MM.1S (cell line): ENCODE data around the gene BRME1.

Source experiments
- CTCF ChIP-seq: fragments of 300-600 bp; sonication (generic); IDR thresholded peaks from 2 replicates; pipeline ENCODE4 v1.5.1; 2016; ENCODE audit warnings: antibody characterized with exemption, low read length, mixed read lengths
- EZH2 ChIP-seq: fragments of 300-600 bp; sonication (generic); optimal IDR thresholded peaks from 2 replicates; pipeline ENCODE3; 2017; ENCODE audit warnings: low read depth, mild to moderate bottlenecking, antibody characterized with exemption, low read length, mixed read lengths
- EZH2phosphoT487 ChIP-seq: fragments of 300-600 bp; sonication (generic); IDR thresholded peaks from 2 replicates; pipeline ENCODE4 v1.6.1; 2018; ENCODE audit warnings: antibody characterized with exemption, low read length

- TF ChIP-seq CTCF, result no peak
- TF ChIP-seq EZH2, result no peak
- TF ChIP-seq EZH2phosphoT487, result no peak
These were observed 24.0 kb upstream of the BRME1 start for GRCh38 chr19:13929956-13930355.
